Right lobe of liver (tissue), 6 donors: ENCODE measurements around the gene BNIP2. TPM values are rescaled to one million over a fixed set of nuclear protein-coding genes. Genes with fewer than 3 reads are reported as not detected.
A peak's percentile ranks its signal among the peaks of the same experiment; 100 is the strongest.

Source experiments
- ATAC-seq, 4 donors: fragments of 200-7000 bp; cut with Tn5 transposase; one replicate each; pipeline ENCODE4 v1.9.1; 2020; ENCODE audit warnings: mild to moderate bottlenecking in 4 of 4, moderate library complexity in 4 of 4
- DNase-seq, 3 donors: peaks; one replicate each; pipeline ENCODE4 v3.0.0-alpha.2; 2020
- H3K27ac ChIP-seq, 3 donors: fragments of 200-600 bp; one replicate each; pipeline ENCODE4 v1.8.0; 2022
- H3K27me3 ChIP-seq, 2 donors: fragments of 200-600 bp; one replicate each; pipeline ENCODE4 v1.8.0; 2022
- H3K36me3 ChIP-seq, 4 donors: fragments of 200-600 bp; sonication (generic) in 1 of 4; one replicate each; pipeline versions ENCODE4 v1.5.1 to v1.8.0; 2017 to 2022; ENCODE audit warnings: control low read depth in 1 of 4
- H3K4me1 ChIP-seq, 4 donors: fragments of 200-600 bp; sonication (generic) in 1 of 4; one replicate each; pipeline versions ENCODE4 v1.5.1 to v1.8.0; 2017 to 2022; ENCODE audit warnings: control low read depth in 1 of 4
- H3K4me3 ChIP-seq, 3 donors: fragments of 200-600 bp; one replicate each; pipeline ENCODE4 v1.8.0; 2022
- H3K9me3 ChIP-seq, 4 donors: fragments of 200-600 bp; sonication (generic) in 1 of 4; one replicate each; pipeline versions ENCODE4 v1.5.1 to v1.8.0; 2017 to 2022; ENCODE audit warnings: control low read depth in 1 of 4
- POLR2A ChIP-seq: fragments of 450-650 bp; IDR thresholded peaks from one replicate; pipeline ENCODE4 v1.6.1; 2017; ENCODE audit warnings: antibody characterized with exemption, mild to moderate bottlenecking
- WGBS: methylation state at CpG from one replicate; pipeline ENCODE4 v1.1.6; 2018; ENCODE audit warnings: low coverage, low lambda C conversion rate; ENCODE audit not compliant: insufficient coverage; ENCODE audit errors: missing lambda C conversion rate; 5-methylcytosine and 5-hydroxymethylcytosine counted together
- intact Hi-C, 2 donors: fragments of 100-400 bp; cut with DNase I; formaldehyde crosslinking; loops; one replicate each; pipeline versions ENCODE4 v1.11.2 to v1.14.1; 2022
- total RNA-seq, 6 experiments: library from RNA; depleted of rRNA in 2 of 6; stranded (reverse); fragments of >200 nt in 2 of 6; fragmentation: NEBNext Ultra II Directional in 3 of 6; extraction: Animal tissue kit (Norgen Biotek cat#: 25700) in 3 of 6; gene quantifications; one replicate each; pipeline versions ENCODE4 v1.1.0 to v1.2.4, GENCODE V29; 2016 to 2023
- TF ChIP-seq, protein P1 (sequence below), 4 donors: fragments of 200-600 bp in 3 of 4; fragments of 450-650 bp in 1 of 4; IDR thresholded peaks; one replicate each; pipeline versions ENCODE4 v1.5.1 to v1.8.0; 2016 to 2022; ENCODE audit warnings: antibody characterized with exemption in 4 of 4, mild to moderate bottlenecking in 2 of 4
- donor health status: DM: no; HTN: yes; CAD: no.
- donor health status: DM: no; HTN: no; CAD: no.
- donor health status: DM: no; HTN: no; CAD: no.
- donor health status: DM: no; HTN: yes; CAD: no.
- donor health status: DM: no; HTN: yes; CAD: no.

BNIP2 gene
- total RNA-seq, 6 experiments from 2014 or later = 23.7 to 54.0 (median 41.0) TPM

- Histone ChIP-seq H3K27me3 (no peaks in the 10 kb centered on the region), H3K9me3 (no peaks in the 10 kb centered on the region), H3K27ac (no peak overlapping the region), H3K4me1 (peaks cover 0 to 6% (median 0%) of the 10 kb centered on the region in 4 donors), H3K36me3 (no peaks in the 10 kb centered on the region), H3K4me3 (no peak overlapping the region)
- 72% methylated on average over 5 of the region's 5 CpGs for WGBS
- DNase-seq = no peak
- no peak for ATAC-seq
- intact Hi-C loops = no loop called here
- no peak for TF ChIP-seq POLR2A
- TF ChIP-seq, protein P1, sequence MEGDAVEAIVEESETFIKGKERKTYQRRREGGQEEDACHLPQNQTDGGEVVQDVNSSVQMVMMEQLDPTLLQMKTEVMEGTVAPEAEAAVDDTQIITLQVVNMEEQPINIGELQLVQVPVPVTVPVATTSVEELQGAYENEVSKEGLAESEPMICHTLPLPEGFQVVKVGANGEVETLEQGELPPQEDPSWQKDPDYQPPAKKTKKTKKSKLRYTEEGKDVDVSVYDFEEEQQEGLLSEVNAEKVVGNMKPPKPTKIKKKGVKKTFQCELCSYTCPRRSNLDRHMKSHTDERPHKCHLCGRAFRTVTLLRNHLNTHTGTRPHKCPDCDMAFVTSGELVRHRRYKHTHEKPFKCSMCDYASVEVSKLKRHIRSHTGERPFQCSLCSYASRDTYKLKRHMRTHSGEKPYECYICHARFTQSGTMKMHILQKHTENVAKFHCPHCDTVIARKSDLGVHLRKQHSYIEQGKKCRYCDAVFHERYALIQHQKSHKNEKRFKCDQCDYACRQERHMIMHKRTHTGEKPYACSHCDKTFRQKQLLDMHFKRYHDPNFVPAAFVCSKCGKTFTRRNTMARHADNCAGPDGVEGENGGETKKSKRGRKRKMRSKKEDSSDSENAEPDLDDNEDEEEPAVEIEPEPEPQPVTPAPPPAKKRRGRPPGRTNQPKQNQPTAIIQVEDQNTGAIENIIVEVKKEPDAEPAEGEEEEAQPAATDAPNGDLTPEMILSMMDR (IDR thresholded peaks at IDR 0.05) = no peak
These were observed 73.5 kb downstream of the BNIP2 start for GRCh38 chr15:59615661-59616060.

DNA sequence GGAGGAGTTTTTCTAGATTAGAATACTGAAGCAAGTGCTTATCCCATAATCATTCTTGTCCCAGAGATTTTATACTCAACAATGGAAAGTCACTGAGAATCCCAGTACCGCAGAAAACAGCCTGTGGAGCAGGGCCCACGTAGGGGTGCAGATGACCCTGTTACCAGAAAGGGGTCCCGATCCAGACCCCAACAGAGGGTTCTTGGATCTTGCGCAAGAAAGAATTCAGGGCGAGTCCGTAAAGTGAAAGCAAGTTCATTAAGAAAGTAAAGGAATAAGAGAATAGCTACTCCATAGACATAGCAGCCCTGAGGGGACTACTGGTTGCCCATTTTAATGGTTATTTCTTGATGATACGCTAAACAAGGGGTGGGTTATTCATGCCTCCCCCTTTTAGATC is 75.0 kb downstream of the BNIP2 start:
- ATAC-seq (no peak), DNase-seq (no peak)
- Histone ChIP-seq H3K4me1 (peaks cover 0 to 6% (median 0%) of the 10 kb centered on the region in 4 donors), H3K27ac (no peak overlapping the region), H3K27me3 (no peaks in the 10 kb centered on the region), H3K9me3 (no peaks in the 10 kb centered on the region), H3K4me3 (no peak overlapping the region), H3K36me3 (no peaks in the 10 kb centered on the region)
- intact Hi-C loops = no loop called here
- WGBS = 88% methylated on average over 7 of the region's 7 CpGs
- TF ChIP-seq, protein P1 (IDR thresholded peaks at IDR 0.05) = no peak
- no peak for TF ChIP-seq POLR2A

- H3K36me3 ChIP-seq = no peaks in the 10 kb centered on the region
- H3K4me3 ChIP-seq = no peak within 1 kb of the TSS
- peaks cover 0 to 6% (median 0%) of the 10 kb centered on the region in 4 donors for H3K4me1 ChIP-seq
- no peaks in the 10 kb centered on the region for H3K27me3 ChIP-seq
- no peak for TF ChIP-seq POLR2A
- TF ChIP-seq, protein P1 (IDR thresholded peaks at IDR 0.05) = no peak
- DNase-seq (no peak), ATAC-seq (peak; percentile 56 to 96 (median 80))
- WGBS = 45% methylated on average over 8 of the region's 8 CpGs
- H3K27ac ChIP-seq = no peak within 1 kb of the TSS
- no peaks in the 10 kb centered on the region for H3K9me3 ChIP-seq
- intact Hi-C loops = no loop called here
These were observed 77.6 kb downstream of the BNIP2 start, which contains the start of gene GCNT3 for GRCh38 chr15:59611276-59612260. Gene GCNT3 (plus strand): TSS chr15:59611783. CDS start chr15:59618239, 6,456 bp downstream.

DNA sequence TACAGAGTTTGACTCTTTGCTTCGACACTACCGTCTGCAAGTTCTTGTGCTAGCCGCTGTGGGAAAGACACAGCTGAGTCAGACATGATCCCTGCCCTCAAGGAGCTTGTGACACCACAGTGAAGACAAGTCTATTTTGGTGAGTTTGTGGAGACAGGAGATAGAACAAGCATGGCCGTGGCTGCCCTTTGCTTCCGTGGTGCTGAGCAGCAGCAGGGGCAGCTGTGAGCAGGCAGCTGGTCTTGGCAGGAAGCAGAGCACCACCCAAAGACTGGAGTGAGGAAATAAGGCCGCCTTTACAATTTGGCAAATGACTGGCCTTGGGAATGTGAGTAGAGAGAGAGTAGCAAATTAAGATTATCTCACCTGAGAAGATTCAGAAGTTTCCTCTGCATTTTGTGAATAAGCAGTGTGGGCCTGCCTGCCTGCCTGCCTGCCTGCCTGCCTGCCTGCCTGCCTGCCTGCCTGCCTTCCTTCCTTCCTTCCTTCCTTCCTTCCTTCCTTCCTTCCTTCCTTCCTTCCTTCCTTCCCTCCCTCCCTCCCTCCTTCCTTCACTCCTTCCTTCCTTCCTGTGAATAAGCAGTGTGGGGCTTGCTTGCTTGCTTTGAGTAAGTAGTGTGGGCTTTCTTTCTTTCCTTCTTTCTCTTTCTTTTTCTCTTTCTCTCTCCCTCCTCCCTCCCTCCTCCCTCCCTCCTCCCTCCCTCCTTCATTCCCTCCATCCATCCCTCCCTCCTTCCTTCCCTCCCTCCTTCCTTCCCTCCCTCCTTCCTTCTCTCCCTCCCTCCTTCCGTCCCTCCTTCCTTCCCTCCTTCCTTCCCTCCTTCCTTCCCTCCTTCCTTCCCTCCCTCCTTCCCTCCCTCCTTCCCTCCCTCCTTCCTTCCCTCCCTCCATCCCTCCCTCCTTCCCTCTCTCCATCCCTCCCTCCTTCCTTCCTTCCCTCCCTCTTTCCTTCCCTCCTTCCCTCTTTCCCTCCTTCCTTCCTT is 79.1 kb downstream of the BNIP2 start:
- peaks cover 0 to 6% (median 0%) of the 10 kb centered on the region in 4 donors for H3K4me1 ChIP-seq
- no peak overlapping the region for H3K27ac ChIP-seq
- no peak for TF ChIP-seq POLR2A
- TF ChIP-seq, protein P1 (IDR thresholded peaks at IDR 0.05) = no peak
- no peaks in the 10 kb centered on the region for H3K36me3 ChIP-seq
- 84% methylated on average over 6 of the region's 7 CpGs for WGBS
- ATAC-seq (no peak), DNase-seq (no peak)
- no peaks in the 10 kb centered on the region for H3K9me3 ChIP-seq
- H3K27me3 ChIP-seq = no peaks in the 10 kb centered on the region
- no peak overlapping the region for H3K4me3 ChIP-seq
- intact Hi-C loops = no loop called here
